Muscle of back (tissue), 11 donors: Measurements from ENCODE around the gene A2M. TPM values are rescaled to one million over a fixed set of nuclear protein-coding genes. Genes with fewer than 3 reads are reported as not detected.

Experiments used
- DNase-seq, 3 donors: peaks; one replicate each; pipeline versions ENCODE4 v3.0.0 to v3.0.0-alpha.2; 2013
- polyA plus RNA-seq, 10 donors: library from polyadenylated mRNA; unstranded; fragments of 120-200 nt; gene quantifications; one replicate each; pipeline ENCODE4 v1.2.1, GENCODE V29; 2013; ENCODE audit not compliant: insufficient read length in 10 of 10

Gene A2M
- polyA plus RNA-seq, 10 donors, result 233 to 403 (median 301) TPM

GRCh38 chr12:9041321-9041720 is 74.4 kb downstream of the A2M start:
- DNase-seq, result no peak

GRCh38 chr12:9040484-9041186 is 75.1 kb downstream of the A2M start:
- DNase-seq, result no peak

- DNase-seq, result peak; percentile 31 to 56 (median 39)
Observed at GRCh38 chr12:9039397-9039977, 76.2 kb downstream of the A2M start.

- DNase-seq, result no peak
Observed at GRCh38 chr12:9037431-9037830, 78.3 kb downstream of the A2M start.

- no peak for DNase-seq
Observed at GRCh38 chr12:9036227-9036626, 79.5 kb downstream of the A2M start.

- DNase-seq, result no peak
Observed at GRCh38 chr12:9034095-9034494, 81.6 kb downstream of the A2M start.

- DNase-seq, result no peak
Observed at GRCh38 chr12:9033265-9033887, 82.3 kb downstream of the A2M start.

- DNase-seq, result no peak
Observed at GRCh38 chr12:9032202-9032964, 83.3 kb downstream of the A2M start.

- DNase-seq, result no peak
Observed at GRCh38 chr12:9030776-9031175, 84.9 kb downstream of the A2M start.

GRCh38 chr12:9027161-9028059 is 88.3 kb downstream of the A2M start:
- DNase-seq, result no peak

- DNase-seq, result no peak
Observed at GRCh38 chr12:9024512-9024911, 91.2 kb downstream of the A2M start.

GRCh38 chr12:9022592-9022991 is 93.1 kb downstream of the A2M start:
- DNase-seq, result no peak

Other genes starting within 250 kb of the A2M start
- gene PHC1, start 201.4 kb downstream of the A2M start, polyA plus RNA-seq, result 10 to 100 TPM; 30.7 to 56.5 (median 39.0) TPM
- 100 to 1,000 TPM in 9 of 10 donors, 10 to 100 TPM in 1; 92.6 to 120 (median 115) TPM for gene M6PR, start 166.3 kb downstream of the A2M start, polyA plus RNA-seq
- gene KLRG1, start 126.4 kb downstream of the A2M start, polyA plus RNA-seq, result 1 to 10 TPM; 2.2 to 6.8 (median 3.2) TPM
- gene PZP, start 92.5 kb upstream of the A2M start, polyA plus RNA-seq, result 1 to 10 TPM in 2 of 10 donors, under 1 TPM in 8; 0.26 to 1.7 (median 0.48) TPM